ENCODE results near the gene STK25. TPM values are rescaled to one million over a fixed set of nuclear protein-coding genes. Genes with fewer than 3 reads are reported as not detected.
A peak's percentile ranks its signal among the peaks of the same experiment; 100 is the strongest.

STK25 gene
- total RNA-seq, 1 experiment from 2014 or later = 171 TPM

DNA sequence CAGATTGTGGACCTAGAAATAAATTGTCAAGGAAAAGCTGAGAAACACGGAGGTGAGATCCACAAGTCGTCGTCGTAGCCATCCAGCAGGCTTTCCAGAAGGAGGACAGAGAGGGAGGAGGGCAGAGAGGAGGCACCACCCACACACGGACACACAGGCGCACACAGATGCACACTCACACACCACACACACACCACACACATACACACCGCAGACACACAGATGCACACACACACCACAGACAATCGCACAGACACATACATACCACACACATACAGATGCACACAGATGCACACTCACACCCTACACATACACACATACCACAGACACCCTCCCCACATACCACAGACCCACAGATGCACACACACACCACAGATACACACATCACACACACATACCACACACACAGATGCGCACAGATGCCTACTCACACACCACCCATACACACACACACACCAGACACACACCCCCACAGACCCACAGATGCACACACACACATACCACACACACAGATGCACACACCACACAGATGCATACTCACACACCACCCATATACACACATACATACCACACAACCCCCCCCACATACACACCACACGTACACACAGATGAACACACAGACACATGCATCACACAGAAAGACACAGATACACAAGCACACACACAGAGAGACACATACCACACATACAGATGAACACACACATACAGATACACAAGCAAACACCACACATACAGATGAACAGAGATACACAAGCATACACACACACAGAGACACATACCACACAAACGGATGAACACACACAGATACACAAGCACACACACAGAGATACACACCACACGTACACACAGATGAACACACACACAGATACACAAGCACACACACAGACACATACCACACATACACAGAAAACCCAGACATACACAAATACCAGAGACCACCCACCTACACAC, 37.4 kb upstream of the STK25 start:
- no peaks in the 10 kb centered on the region for H3K36me3 ChIP-seq (ENCODE audit: insufficient read depth, low read length, poor library complexity, severe bottlenecking)
- CTCF ChIA-PET = no interaction called here
- BruUV-seq (replicated peaks) = no TSS peak
- no peak overlapping the region for H3K4me3 ChIP-seq (ENCODE audit: low read depth, low read length, poor library complexity, severe bottlenecking)
- POLR2A ChIA-PET (ENCODE audit: low non-redundant PET) = no interaction called here
- no peak for DNase-seq (ENCODE audit: low spot score)
- peaks cover 26% of the 10 kb centered on the region for H3K4me1 ChIP-seq (ENCODE audit: insufficient read depth, low read length, poor library complexity, severe bottlenecking)
- intact Hi-C loops (cut with micrococcal nuclease; ENCODE audit: unreplicated experiment) = no loop called here
- H3K27me3 ChIP-seq (replicated peaks; ENCODE audit: insufficient read depth, low read depth, low read length, poor library complexity) = no peaks in the 10 kb centered on the region
- TF ChIP-seq EZH2 (IDR thresholded peaks at IDR 0.05; ENCODE audit: borderline replicate concordance, low read depth, low read length, poor library complexity, severe bottlenecking) = no peak
- TF ChIP-seq, protein P1, sequence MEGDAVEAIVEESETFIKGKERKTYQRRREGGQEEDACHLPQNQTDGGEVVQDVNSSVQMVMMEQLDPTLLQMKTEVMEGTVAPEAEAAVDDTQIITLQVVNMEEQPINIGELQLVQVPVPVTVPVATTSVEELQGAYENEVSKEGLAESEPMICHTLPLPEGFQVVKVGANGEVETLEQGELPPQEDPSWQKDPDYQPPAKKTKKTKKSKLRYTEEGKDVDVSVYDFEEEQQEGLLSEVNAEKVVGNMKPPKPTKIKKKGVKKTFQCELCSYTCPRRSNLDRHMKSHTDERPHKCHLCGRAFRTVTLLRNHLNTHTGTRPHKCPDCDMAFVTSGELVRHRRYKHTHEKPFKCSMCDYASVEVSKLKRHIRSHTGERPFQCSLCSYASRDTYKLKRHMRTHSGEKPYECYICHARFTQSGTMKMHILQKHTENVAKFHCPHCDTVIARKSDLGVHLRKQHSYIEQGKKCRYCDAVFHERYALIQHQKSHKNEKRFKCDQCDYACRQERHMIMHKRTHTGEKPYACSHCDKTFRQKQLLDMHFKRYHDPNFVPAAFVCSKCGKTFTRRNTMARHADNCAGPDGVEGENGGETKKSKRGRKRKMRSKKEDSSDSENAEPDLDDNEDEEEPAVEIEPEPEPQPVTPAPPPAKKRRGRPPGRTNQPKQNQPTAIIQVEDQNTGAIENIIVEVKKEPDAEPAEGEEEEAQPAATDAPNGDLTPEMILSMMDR (conservative IDR thresholded peaks at IDR 0.05; ENCODE audit: low read depth, low read length) = no peak
- no peaks in the 10 kb centered on the region for H3K9me3 ChIP-seq (ENCODE audit: low read depth, low read length, poor library complexity, severe bottlenecking)
- peak overlapping the region; percentile 9 for H3K27ac ChIP-seq (ENCODE audit: low read depth, low read length, poor library complexity, severe bottlenecking)

DNA sequence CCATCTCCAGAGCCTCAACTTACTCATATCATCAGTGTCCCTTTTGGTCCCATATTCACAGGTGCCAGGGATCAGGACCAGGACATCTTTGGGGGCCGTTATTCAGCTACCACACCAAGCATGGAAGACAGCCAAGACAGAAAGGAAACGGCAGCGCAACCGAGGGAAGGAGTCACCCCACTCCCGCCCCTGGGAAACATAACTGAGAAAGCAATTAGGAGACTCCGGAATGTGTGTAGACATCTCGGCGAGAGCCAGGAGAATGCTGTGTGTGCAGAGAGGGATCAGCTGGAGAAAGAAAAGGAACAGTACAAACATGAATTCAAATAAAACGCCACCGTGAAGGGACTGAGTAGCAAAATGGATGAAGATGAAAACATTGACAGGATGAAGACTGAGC, 36.7 kb upstream of the STK25 start:
- no peaks in the 10 kb centered on the region for H3K27me3 ChIP-seq (replicated peaks; ENCODE audit: insufficient read depth, low read depth, low read length, poor library complexity)
- POLR2A ChIA-PET (ENCODE audit: low non-redundant PET) = no interaction called here
- intact Hi-C loops (cut with micrococcal nuclease; ENCODE audit: unreplicated experiment) = no loop called here
- CTCF ChIA-PET = no interaction called here
- peak; percentile 75 for DNase-seq (ENCODE audit: low spot score)
- no TSS peak for BruUV-seq (replicated peaks)
- H3K4me1 ChIP-seq (ENCODE audit: insufficient read depth, low read length, poor library complexity, severe bottlenecking) = peaks cover 30% of the 10 kb centered on the region
- peak overlapping the region; percentile 9 for H3K27ac ChIP-seq (ENCODE audit: low read depth, low read length, poor library complexity, severe bottlenecking)
- no peaks in the 10 kb centered on the region for H3K9me3 ChIP-seq (ENCODE audit: low read depth, low read length, poor library complexity, severe bottlenecking)
- no peak for TF ChIP-seq EZH2 (IDR thresholded peaks at IDR 0.05; ENCODE audit: borderline replicate concordance, low read depth, low read length, poor library complexity, severe bottlenecking)
- no peak overlapping the region for H3K4me3 ChIP-seq (ENCODE audit: low read depth, low read length, poor library complexity, severe bottlenecking)
- no peaks in the 10 kb centered on the region for H3K36me3 ChIP-seq (ENCODE audit: insufficient read depth, low read length, poor library complexity, severe bottlenecking)

DNA sequence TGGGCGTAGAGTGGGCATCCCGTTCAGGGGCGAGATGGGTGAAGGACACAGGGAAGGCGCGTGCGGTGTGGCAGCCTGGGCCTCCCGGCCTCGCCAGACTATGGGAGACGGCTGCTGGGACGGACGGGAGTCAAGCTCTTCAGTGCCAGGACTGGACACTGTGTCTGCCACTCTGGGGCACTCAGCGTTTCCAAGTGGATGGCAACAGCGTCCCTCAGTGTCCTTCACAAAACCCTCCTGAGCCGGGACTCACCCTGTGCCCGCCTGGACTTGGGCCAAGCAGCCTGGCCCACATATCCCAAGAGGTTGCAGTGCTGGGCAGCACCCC, 33.9 kb upstream of the STK25 start:
- no peak for DNase-seq (ENCODE audit: low spot score)
- Histone ChIP-seq H3K27ac (ENCODE audit: low read depth, low read length, poor library complexity, severe bottlenecking) (no peak overlapping the region), H3K27me3 (replicated peaks; ENCODE audit: insufficient read depth, low read depth, low read length, poor library complexity) (no peaks in the 10 kb centered on the region), H3K36me3 (ENCODE audit: insufficient read depth, low read length, poor library complexity, severe bottlenecking) (no peaks in the 10 kb centered on the region), H3K4me3 (ENCODE audit: low read depth, low read length, poor library complexity, severe bottlenecking) (no peak overlapping the region), H3K9me3 (ENCODE audit: low read depth, low read length, poor library complexity, severe bottlenecking) (no peaks in the 10 kb centered on the region), H3K4me1 (ENCODE audit: insufficient read depth, low read length, poor library complexity, severe bottlenecking) (peaks cover 30% of the 10 kb centered on the region)
- TF ChIP-seq, protein P1 (conservative IDR thresholded peaks at IDR 0.05; ENCODE audit: low read depth, low read length) = no peak
- TF ChIP-seq EZH2 (IDR thresholded peaks at IDR 0.05; ENCODE audit: borderline replicate concordance, low read depth, low read length, poor library complexity, severe bottlenecking) = no peak
- CTCF ChIA-PET = no interaction called here
- no TSS peak for BruUV-seq (replicated peaks)
- intact Hi-C loops (cut with micrococcal nuclease; ENCODE audit: unreplicated experiment) = no loop called here
- POLR2A ChIA-PET (ENCODE audit: low non-redundant PET) = no interaction called here

All from A673 (cell line).